COLO668 (cell line): ENCODE results near the gene FAM120A.

Experiments used
- DNase-seq: peaks from one replicate; lab custom pipeline; 2025; ENCODE audit not compliant: unreplicated experiment; lab: John Stamatoyannopoulos, UW

Gene FAM120A

GRCh38 chr9:93440896-93441580 is 10.4 kb upstream of the FAM120A start:
- no peak for DNase-seq

- DNase-seq, result no peak
Observed at GRCh38 chr9:93446073-93446472, 5.4 kb upstream of the FAM120A start.

GRCh38 chr9:93447655-93448054 is 3.8 kb upstream of the FAM120A start:
- DNase-seq, result no peak

GRCh38 chr9:93451849-93452709 is 594 bp downstream of the FAM120A start:
- peak; percentile 71 for DNase-seq

- peak; percentile 39 for DNase-seq
Observed at GRCh38 chr9:93452710-93453046, 1.2 kb downstream of the FAM120A start.

GRCh38 chr9:93453047-93453914 is 1.8 kb downstream of the FAM120A start, which contains the start of gene FAM120AOS:
Gene FAM120AOS (minus strand): TSS chr9:93453581. CDS start chr9:93452709, 872 bp downstream.
- DNase-seq, result peak; percentile 91

GRCh38 chr9:93456022-93456421 is 4.5 kb downstream of the FAM120A start:
- no peak for DNase-seq

- no peak for DNase-seq
Observed at GRCh38 chr9:93456504-93456903, 5.0 kb downstream of the FAM120A start.

GRCh38 chr9:93457006-93457405 is 5.5 kb downstream of the FAM120A start:
- DNase-seq, result no peak

GRCh38 chr9:93458712-93459111 is 7.2 kb downstream of the FAM120A start:
- DNase-seq, result no peak

GRCh38 chr9:93459432-93459847 is 8.0 kb downstream of the FAM120A start:
- no peak for DNase-seq

GRCh38 chr9:93460689-93461413 is 9.4 kb downstream of the FAM120A start:
- DNase-seq, result no peak

- no peak for DNase-seq
Observed at GRCh38 chr9:93461414-93461743, 9.9 kb downstream of the FAM120A start.

- no peak for DNase-seq
Observed at GRCh38 chr9:93461821-93462220, 10.3 kb downstream of the FAM120A start.

- no peak for DNase-seq
Observed at GRCh38 chr9:93463638-93464248, 12.3 kb downstream of the FAM120A start.

GRCh38 chr9:93464395-93464794 is 12.9 kb downstream of the FAM120A start:
- DNase-seq, result no peak

- DNase-seq, result no peak
Observed at GRCh38 chr9:93464876-93465275, 13.4 kb downstream of the FAM120A start.

GRCh38 chr9:93465855-93466254 is 14.4 kb downstream of the FAM120A start:
- no peak for DNase-seq

GRCh38 chr9:93466416-93467061 is 15.1 kb downstream of the FAM120A start:
- DNase-seq, result no peak

GRCh38 chr9:93467062-93467416 is 15.6 kb downstream of the FAM120A start:
- DNase-seq, result no peak
